KMS-11 (cell line): Measurements from ENCODE around the gene ADAMTS19.

Source experiments
- H2AFZ ChIP-seq: fragments of 200-600 bp; sonication (generic); 2 replicates; pipeline ENCODE4 v1.6.1; 2016; ENCODE audit warnings: antibody characterized with exemption, mixed run types, low read depth
- H3K27ac ChIP-seq: fragments of 200-600 bp; sonication (generic); 2 replicates; pipeline ENCODE4 v1.6.1; 2016; ENCODE audit warnings: mild to moderate bottlenecking, mixed run types
- H3K27me3 ChIP-seq: fragments of 200-600 bp; sonication (generic); 2 replicates; pipeline ENCODE4 v1.6.1; 2017; ENCODE audit warnings: mild to moderate bottlenecking, low read depth, mixed run types, moderate library complexity; ENCODE audit not compliant: insufficient read depth
- H3K36me3 ChIP-seq: fragments of 200-600 bp; sonication (generic); 2 replicates; pipeline ENCODE4 v1.6.1; 2017; ENCODE audit warnings: mild to moderate bottlenecking, mixed run types; ENCODE audit not compliant: insufficient read depth
- H3K4me1 ChIP-seq: fragments of 200-600 bp; sonication (generic); 2 replicates; pipeline ENCODE4 v1.6.1; 2016; ENCODE audit warnings: mild to moderate bottlenecking, low read depth, mixed run types; ENCODE audit not compliant: poor library complexity, severe bottlenecking
- H3K4me2 ChIP-seq: fragments of 200-600 bp; sonication (generic); 2 replicates; pipeline ENCODE4 v1.7.0; 2016; ENCODE audit warnings: mild to moderate bottlenecking, mixed run types
- H3K4me3 ChIP-seq: fragments of 200-600 bp; sonication (generic); IDR thresholded peaks from 2 replicates; pipeline ENCODE4 v1.6.1; 2017; ENCODE audit warnings: low read depth, low read length, mixed read lengths; ENCODE audit not compliant: insufficient read depth
- H3K79me2 ChIP-seq: fragments of 200-600 bp; sonication (generic); 2 replicates; pipeline ENCODE4 v1.6.1; 2016; ENCODE audit warnings: low read depth, mixed run types; ENCODE audit not compliant: insufficient read depth
- H3K9ac ChIP-seq: fragments of 200-600 bp; sonication (generic); 2 replicates; pipeline ENCODE4 v1.6.1; 2016; ENCODE audit warnings: mild to moderate bottlenecking, mixed run types
- H4K20me1 ChIP-seq: fragments of 200-600 bp; sonication (generic); 2 replicates; pipeline ENCODE4 v1.6.1; 2016; ENCODE audit warnings: mild to moderate bottlenecking, mixed run types; ENCODE audit not compliant: insufficient read depth
- TF ChIP-seq, protein P1 (sequence below): fragments of 200-600 bp; sonication (generic); conservative IDR thresholded peaks from 2 replicates; pipeline ENCODE4 v1.6.1; 2017; ENCODE audit warnings: low read depth, mild to moderate bottlenecking, antibody characterized with exemption, low read length, moderate library complexity, mixed read lengths

Gene ADAMTS19

GRCh38 chr5:129760636-129761325 lies 300.7 kb downstream of the ADAMTS19 start:
- Histone ChIP-seq H3K36me3 (no peaks in the 10 kb centered on the region), H3K27ac (no peak overlapping the region), H3K4me2 (no peak overlapping the region), H3K4me3 (no peak overlapping the region), H4K20me1 (no peaks in the 10 kb centered on the region), H3K27me3 (no peaks in the 10 kb centered on the region), H3K9ac (no peak overlapping the region), H2AFZ (no peak overlapping the region), H3K79me2 (no peaks in the 10 kb centered on the region), H3K4me1 (no peaks in the 10 kb centered on the region)
- TF ChIP-seq, protein P1, sequence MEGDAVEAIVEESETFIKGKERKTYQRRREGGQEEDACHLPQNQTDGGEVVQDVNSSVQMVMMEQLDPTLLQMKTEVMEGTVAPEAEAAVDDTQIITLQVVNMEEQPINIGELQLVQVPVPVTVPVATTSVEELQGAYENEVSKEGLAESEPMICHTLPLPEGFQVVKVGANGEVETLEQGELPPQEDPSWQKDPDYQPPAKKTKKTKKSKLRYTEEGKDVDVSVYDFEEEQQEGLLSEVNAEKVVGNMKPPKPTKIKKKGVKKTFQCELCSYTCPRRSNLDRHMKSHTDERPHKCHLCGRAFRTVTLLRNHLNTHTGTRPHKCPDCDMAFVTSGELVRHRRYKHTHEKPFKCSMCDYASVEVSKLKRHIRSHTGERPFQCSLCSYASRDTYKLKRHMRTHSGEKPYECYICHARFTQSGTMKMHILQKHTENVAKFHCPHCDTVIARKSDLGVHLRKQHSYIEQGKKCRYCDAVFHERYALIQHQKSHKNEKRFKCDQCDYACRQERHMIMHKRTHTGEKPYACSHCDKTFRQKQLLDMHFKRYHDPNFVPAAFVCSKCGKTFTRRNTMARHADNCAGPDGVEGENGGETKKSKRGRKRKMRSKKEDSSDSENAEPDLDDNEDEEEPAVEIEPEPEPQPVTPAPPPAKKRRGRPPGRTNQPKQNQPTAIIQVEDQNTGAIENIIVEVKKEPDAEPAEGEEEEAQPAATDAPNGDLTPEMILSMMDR, result no peak

DNA sequence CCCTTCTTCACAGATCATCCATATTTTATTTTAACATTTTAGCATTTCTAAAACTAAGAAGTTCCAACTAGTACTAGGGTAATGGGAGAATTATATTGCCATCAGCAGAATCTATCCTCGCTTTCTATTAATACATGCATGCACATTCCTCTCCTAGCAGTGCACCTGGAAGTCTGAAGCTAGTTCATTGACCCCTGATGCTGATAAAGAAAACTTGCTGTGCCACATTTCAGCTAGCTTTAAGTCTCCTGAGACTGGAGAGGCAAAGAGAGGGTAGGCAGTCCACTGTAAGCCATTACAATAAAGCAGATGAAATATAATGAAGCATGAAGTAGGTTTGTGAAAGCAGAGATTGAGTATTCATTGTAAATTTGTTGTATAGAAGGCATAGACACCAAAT lies 303.6 kb downstream of the ADAMTS19 start:
- no peak overlapping the region for H3K4me3 ChIP-seq
- TF ChIP-seq, protein P1, result no peak
- H3K4me2 ChIP-seq, result no peak overlapping the region
- no peak overlapping the region for H2AFZ ChIP-seq
- no peaks in the 10 kb centered on the region for H4K20me1 ChIP-seq
- H3K79me2 ChIP-seq, result no peaks in the 10 kb centered on the region
- H3K27me3 ChIP-seq, result no peaks in the 10 kb centered on the region
- H3K27ac ChIP-seq, result no peak overlapping the region
- H3K4me1 ChIP-seq, result no peaks in the 10 kb centered on the region
- H3K9ac ChIP-seq, result no peak overlapping the region
- H3K36me3 ChIP-seq, result no peaks in the 10 kb centered on the region

DNA sequence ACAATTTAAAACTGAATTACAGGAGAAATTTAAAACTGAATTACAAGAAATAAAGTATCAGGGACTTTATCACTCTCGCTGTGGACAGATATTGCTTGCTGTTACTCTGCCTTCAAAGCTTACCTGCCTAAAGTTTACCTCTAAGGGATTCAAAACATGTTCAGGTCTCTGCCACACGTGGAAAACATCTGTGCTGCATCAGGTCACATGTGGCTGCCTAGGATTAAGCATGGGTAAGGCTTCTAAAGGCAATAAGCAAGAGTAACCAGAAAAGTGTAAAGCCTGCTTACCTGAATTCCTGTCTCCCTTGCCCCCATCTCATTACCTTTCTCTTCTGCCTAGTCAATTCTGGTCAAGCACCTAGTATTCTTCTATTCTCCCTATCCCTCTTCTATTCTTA lies 306.7 kb downstream of the ADAMTS19 start:
- TF ChIP-seq, protein P1, result no peak
- Histone ChIP-seq H3K4me3 (no peak overlapping the region), H3K4me2 (no peak overlapping the region), H4K20me1 (no peaks in the 10 kb centered on the region), H3K79me2 (no peaks in the 10 kb centered on the region), H3K4me1 (peaks cover 4% of the 10 kb centered on the region), H3K27ac (no peak overlapping the region), H3K36me3 (no peaks in the 10 kb centered on the region), H2AFZ (no peak overlapping the region), H3K27me3 (no peaks in the 10 kb centered on the region), H3K9ac (no peak overlapping the region)

DNA sequence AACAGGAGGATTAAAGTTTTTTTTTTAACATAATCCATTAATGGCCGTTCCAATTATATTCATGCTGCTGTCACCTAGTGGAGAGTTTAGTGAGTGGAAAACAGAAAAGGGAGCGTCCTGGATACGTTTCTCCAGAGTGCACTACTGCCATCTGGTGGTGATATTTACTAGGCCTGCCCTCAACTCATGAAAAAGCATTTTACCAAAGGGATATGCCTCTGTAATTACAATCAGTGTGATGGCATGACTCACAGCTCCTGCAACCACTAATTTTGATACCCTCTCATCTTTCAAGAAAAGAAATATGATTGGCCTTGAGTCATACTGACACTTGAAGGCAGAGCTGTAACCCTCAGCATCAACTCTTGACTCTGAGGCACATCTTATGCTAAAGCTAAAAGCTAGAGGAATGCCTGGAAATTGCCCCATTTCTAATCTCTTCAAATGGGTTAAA lies 307.9 kb downstream of the ADAMTS19 start:
- H3K4me3 ChIP-seq, result no peak overlapping the region
- H3K36me3 ChIP-seq, result no peaks in the 10 kb centered on the region
- no peaks in the 10 kb centered on the region for H3K79me2 ChIP-seq
- no peak overlapping the region for H3K9ac ChIP-seq
- no peaks in the 10 kb centered on the region for H3K27me3 ChIP-seq
- H3K4me1 ChIP-seq, result peaks cover 6% of the 10 kb centered on the region
- no peak overlapping the region for H3K27ac ChIP-seq
- no peaks in the 10 kb centered on the region for H4K20me1 ChIP-seq
- H2AFZ ChIP-seq, result no peak overlapping the region
- TF ChIP-seq, protein P1, result peak; percentile 96
- no peak overlapping the region for H3K4me2 ChIP-seq
